Measurements from ENCODE around the gene SLC8A2.

SLC8A2 gene

DNA sequence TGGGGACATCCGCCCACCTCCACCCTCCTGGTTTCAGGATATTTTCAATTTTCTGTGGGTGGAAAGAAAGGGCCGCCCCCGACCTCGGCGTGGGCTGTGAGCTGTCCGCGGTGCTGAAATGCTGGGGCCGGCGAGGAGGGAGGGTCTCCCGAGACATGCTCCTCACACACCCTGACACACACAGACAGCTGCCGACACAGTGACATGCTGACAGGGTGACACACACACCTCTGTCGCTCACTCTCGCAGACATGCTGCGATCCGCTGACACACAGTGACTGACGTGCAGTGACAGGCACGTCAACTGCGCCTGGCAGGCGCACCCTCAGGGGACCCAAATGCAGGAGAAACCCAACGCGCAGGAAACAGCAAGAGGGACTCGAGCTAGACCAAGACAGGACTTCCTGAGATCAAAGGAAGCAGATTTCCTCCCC is 27.3 kb downstream of the SLC8A2 start:
- TF ChIP-seq CTCF (IDR thresholded peaks at IDR 0.05) = no peak
- Histone ChIP-seq H3K36me3 (ENCODE audit: control insufficient read depth, insufficient read depth, low read length) (no peaks in the 10 kb centered on the region), H3K4me2 (ENCODE audit: low read length) (no peak overlapping the region), H3K27ac (no peak overlapping the region), H3K27me3 (ENCODE audit: control insufficient read depth, insufficient read depth, low read length) (peaks cover 6% of the 10 kb centered on the region), H3K9me3 (ENCODE audit: control insufficient read depth, low read length) (no peaks in the 10 kb centered on the region), H2AFZ (no peak overlapping the region), H3K4me3 (ENCODE audit: low read depth, low read length) (no peak overlapping the region), H3K9ac (no peak overlapping the region), H3K4me1 (peaks cover 9% of the 10 kb centered on the region), H3K79me2 (no peaks in the 10 kb centered on the region)

DNA sequence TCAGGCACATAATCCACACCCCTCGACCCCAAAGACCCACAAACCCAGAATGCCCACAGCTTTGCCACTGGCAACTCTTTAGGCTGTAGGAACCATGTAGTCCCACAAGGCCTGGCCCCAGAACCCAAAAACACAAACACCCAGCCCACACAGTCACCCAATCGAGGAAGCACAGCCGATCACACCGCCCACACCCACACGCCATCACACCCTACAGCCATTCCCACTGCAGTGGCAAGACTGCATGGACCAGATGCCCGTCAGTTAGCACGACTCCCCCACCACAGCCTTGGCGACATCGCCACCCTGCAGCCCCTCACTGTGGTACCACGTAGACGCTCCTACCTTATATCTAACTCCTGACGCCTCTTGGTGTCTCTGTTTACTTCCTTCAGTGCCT is 28.4 kb downstream of the SLC8A2 start:
- Histone ChIP-seq H3K27me3 (ENCODE audit: control insufficient read depth, insufficient read depth, low read length) (peaks cover 6% of the 10 kb centered on the region), H3K36me3 (ENCODE audit: control insufficient read depth, insufficient read depth, low read length) (no peaks in the 10 kb centered on the region), H3K9me3 (ENCODE audit: control insufficient read depth, low read length) (no peaks in the 10 kb centered on the region), H3K4me3 (ENCODE audit: low read depth, low read length) (no peak overlapping the region), H3K27ac (no peak overlapping the region), H3K4me2 (ENCODE audit: low read length) (no peak overlapping the region), H3K79me2 (no peaks in the 10 kb centered on the region), H3K9ac (no peak overlapping the region), H2AFZ (no peak overlapping the region), H3K4me1 (peaks cover 9% of the 10 kb centered on the region)
- TF ChIP-seq CTCF (IDR thresholded peaks at IDR 0.05) = no peak

- H3K9me3 ChIP-seq (ENCODE audit: control insufficient read depth, low read length) = no peaks in the 10 kb centered on the region
- no peaks in the 10 kb centered on the region for H3K27me3 ChIP-seq (ENCODE audit: control insufficient read depth, insufficient read depth, low read length)
- TF ChIP-seq CTCF (IDR thresholded peaks at IDR 0.05) = no peak
- no peak overlapping the region for H3K9ac ChIP-seq
- no peaks in the 10 kb centered on the region for H3K79me2 ChIP-seq
- H2AFZ ChIP-seq = no peak overlapping the region
- no peak overlapping the region for H3K4me2 ChIP-seq (ENCODE audit: low read length)
- no peaks in the 10 kb centered on the region for H3K36me3 ChIP-seq (ENCODE audit: control insufficient read depth, insufficient read depth, low read length)
- no peak overlapping the region for H3K27ac ChIP-seq
- no peak overlapping the region for H3K4me3 ChIP-seq (ENCODE audit: low read depth, low read length)
- no peaks in the 10 kb centered on the region for H3K4me1 ChIP-seq
These were observed 32.9 kb downstream of the SLC8A2 start for GRCh38 chr19:47438793-47439220.

GRCh38 chr19:47437500-47437899 is 34.2 kb downstream of the SLC8A2 start:
- H3K9me3 ChIP-seq (ENCODE audit: control insufficient read depth, low read length) = no peaks in the 10 kb centered on the region
- TF ChIP-seq CTCF (IDR thresholded peaks at IDR 0.05) = no peak
- H3K4me3 ChIP-seq (ENCODE audit: low read depth, low read length) = no peak overlapping the region
- H3K27ac ChIP-seq = no peak overlapping the region
- no peaks in the 10 kb centered on the region for H3K36me3 ChIP-seq (ENCODE audit: control insufficient read depth, insufficient read depth, low read length)
- H3K79me2 ChIP-seq = no peaks in the 10 kb centered on the region
- H3K27me3 ChIP-seq (ENCODE audit: control insufficient read depth, insufficient read depth, low read length) = no peaks in the 10 kb centered on the region
- H3K9ac ChIP-seq = no peak overlapping the region
- no peaks in the 10 kb centered on the region for H3K4me1 ChIP-seq
- H3K4me2 ChIP-seq (ENCODE audit: low read length) = no peak overlapping the region
- H2AFZ ChIP-seq = no peak overlapping the region

GRCh38 chr19:47436712-47437401 is 34.8 kb downstream of the SLC8A2 start:
- no peak overlapping the region for H3K9ac ChIP-seq
- H3K27ac ChIP-seq = no peak overlapping the region
- H3K27me3 ChIP-seq (ENCODE audit: control insufficient read depth, insufficient read depth, low read length) = no peaks in the 10 kb centered on the region

More at GRCh38 chr19:47436712-47437401, 34.8 kb downstream of the SLC8A2 start:
- H3K79me2 ChIP-seq = no peaks in the 10 kb centered on the region
- peak overlapping the region; percentile 12 for H3K4me2 ChIP-seq (ENCODE audit: low read length)
- H3K9me3 ChIP-seq (ENCODE audit: control insufficient read depth, low read length) = no peaks in the 10 kb centered on the region
- peak; percentile 96 for TF ChIP-seq CTCF (IDR thresholded peaks at IDR 0.05)
- no peak overlapping the region for H3K4me3 ChIP-seq (ENCODE audit: low read depth, low read length)
- H2AFZ ChIP-seq = peak overlapping the region; percentile 56
- H3K4me1 ChIP-seq = no peaks in the 10 kb centered on the region
- no peaks in the 10 kb centered on the region for H3K36me3 ChIP-seq (ENCODE audit: control insufficient read depth, insufficient read depth, low read length)

Measured in parathyroid adenoma (tissue), 2 donors.